ENCODE results near the gene ZBP1. TPM values are rescaled to one million over a fixed set of nuclear protein-coding genes. Genes with fewer than 3 reads are reported as not detected.

Gene ZBP1
- total RNA-seq, 1 donor from 2014 or later: 0.32 TPM

DNA sequence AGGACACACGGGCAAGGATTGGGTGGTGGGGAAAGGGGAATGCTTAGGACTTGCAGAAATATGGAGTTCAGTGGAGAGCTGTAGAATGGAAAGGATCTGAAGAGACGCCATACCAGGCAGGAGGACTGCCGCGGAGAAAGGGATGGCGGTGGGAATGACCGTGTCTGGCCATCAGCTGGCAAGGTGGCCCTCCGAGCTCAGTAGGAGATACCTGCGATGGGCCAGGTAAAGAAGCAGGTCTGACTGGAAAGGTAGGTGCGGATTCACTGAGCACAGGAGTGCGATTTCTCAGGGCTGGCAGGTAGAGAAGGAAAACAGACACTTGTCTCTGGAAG lies 33.3 kb downstream of the ZBP1 start:
- Mint-ChIP-seq H3K4me1 (ENCODE audit: low read depth) (no peaks in the 10 kb centered on the region), H3K27me3 (ENCODE audit: low read depth) (peaks cover 15% of the 10 kb centered on the region), H3K36me3 (ENCODE audit: low read depth) (no peaks in the 10 kb centered on the region), H3K4me3 (ENCODE audit: low read depth) (no peak overlapping the region), H3K9me3 (no peaks in the 10 kb centered on the region), H3K27ac (no peak overlapping the region)
- intact Hi-C loops (cut with micrococcal nuclease): no loop called here
- no peak for DNase-seq (ENCODE audit: low spot score)

GRCh38 chr20:57586370-57586793 lies 33.8 kb downstream of the ZBP1 start:
- H3K4me1 Mint-ChIP-seq (ENCODE audit: low read depth): no peaks in the 10 kb centered on the region
- no peak overlapping the region for H3K4me3 Mint-ChIP-seq (ENCODE audit: low read depth)
- no peaks in the 10 kb centered on the region for H3K9me3 Mint-ChIP-seq
- H3K36me3 Mint-ChIP-seq (ENCODE audit: low read depth): no peaks in the 10 kb centered on the region
- intact Hi-C loops (cut with micrococcal nuclease): no loop called here
- no peak for DNase-seq (ENCODE audit: low spot score)
- H3K27ac Mint-ChIP-seq: no peak overlapping the region
- peaks cover 18% of the 10 kb centered on the region for H3K27me3 Mint-ChIP-seq (ENCODE audit: low read depth)

DNA sequence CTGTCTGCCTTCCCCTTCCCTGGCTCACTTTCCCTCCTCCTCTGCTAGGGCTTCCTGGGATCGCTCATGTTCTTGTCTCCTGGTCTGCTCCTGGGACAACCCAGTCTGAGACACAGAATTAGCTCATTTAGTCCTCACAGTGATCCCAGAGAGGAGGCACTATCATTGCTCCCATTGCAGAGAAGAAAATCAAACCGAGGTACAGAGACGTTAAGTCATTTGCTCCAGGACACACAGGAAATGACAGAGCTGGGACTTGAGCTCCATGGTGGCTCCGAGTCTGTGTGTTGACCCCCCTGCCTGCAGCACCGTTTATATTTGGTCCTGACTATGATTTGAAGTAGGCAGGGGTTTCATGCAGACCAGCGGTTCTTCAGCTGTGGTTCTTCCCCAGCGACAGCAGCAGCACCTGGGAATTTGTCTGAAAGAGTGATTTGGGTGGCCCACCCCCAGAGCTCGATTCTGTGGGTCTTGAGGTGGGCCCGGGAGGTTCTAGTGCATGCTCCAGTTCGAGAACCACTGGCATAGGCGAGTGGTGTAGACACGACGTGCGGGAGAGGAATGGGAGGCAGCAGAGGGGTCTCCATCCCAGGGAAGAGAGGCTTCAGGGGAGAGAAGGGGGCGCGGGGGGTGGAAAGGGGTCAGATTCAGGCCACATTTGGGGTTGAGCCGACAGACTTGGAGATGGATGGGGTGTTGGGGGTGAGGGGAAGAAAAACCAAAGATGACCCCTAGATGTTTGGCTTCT lies 34.6 kb downstream of the ZBP1 start:
- H3K27me3 Mint-ChIP-seq (ENCODE audit: low read depth): peaks cover 24% of the 10 kb centered on the region
- no peak for DNase-seq (ENCODE audit: low spot score)
- no peak overlapping the region for H3K27ac Mint-ChIP-seq
- no peaks in the 10 kb centered on the region for H3K4me1 Mint-ChIP-seq (ENCODE audit: low read depth)
- no peaks in the 10 kb centered on the region for H3K36me3 Mint-ChIP-seq (ENCODE audit: low read depth)
- intact Hi-C loops (cut with micrococcal nuclease): no loop called here
- no peaks in the 10 kb centered on the region for H3K9me3 Mint-ChIP-seq
- no peak overlapping the region for H3K4me3 Mint-ChIP-seq (ENCODE audit: low read depth)

DNA sequence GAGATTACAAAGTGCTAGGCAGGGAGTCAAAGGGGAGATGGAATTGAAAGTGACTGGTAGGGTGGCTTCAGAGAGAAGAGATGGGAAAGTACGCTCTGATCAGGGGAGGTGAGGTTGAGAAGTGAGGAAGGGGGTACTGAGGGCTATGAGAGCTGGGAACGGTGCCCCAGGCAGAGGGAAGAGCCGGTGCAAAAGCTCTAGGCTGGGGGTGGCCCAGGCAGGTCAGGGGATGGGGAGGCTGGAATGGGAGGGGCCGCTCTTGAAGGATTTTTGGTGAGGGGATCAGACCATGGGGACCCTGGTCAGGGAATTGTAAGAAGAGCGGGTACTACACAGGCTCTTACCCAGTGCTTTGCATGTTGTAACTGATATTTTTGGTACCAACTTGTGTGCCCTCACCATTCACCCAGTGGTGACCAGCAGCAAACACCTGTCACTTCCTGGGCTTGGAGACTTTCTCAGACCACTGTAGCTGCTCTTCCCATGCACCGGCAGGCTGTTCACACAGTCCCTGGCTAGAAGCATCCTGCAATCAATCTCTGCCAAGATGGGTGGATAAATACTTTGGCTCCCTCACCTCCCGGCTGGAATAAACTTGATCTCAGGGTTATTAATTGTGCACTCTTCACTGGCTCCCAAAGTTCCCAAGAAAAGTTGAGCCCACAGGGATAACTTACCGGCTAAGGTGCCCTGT lies 35.3 kb downstream of the ZBP1 start:
- Mint-ChIP-seq H3K27ac (no peak overlapping the region), H3K27me3 (ENCODE audit: low read depth) (peaks cover 31% of the 10 kb centered on the region), H3K9me3 (no peaks in the 10 kb centered on the region), H3K36me3 (ENCODE audit: low read depth) (no peaks in the 10 kb centered on the region), H3K4me1 (ENCODE audit: low read depth) (no peaks in the 10 kb centered on the region), H3K4me3 (ENCODE audit: low read depth) (no peak overlapping the region)
- intact Hi-C loops (cut with micrococcal nuclease): no loop called here
- no peak for DNase-seq (ENCODE audit: low spot score)

- Mint-ChIP-seq H3K27me3 (ENCODE audit: low read depth) (peaks cover 36% of the 10 kb centered on the region), H3K4me1 (ENCODE audit: low read depth) (no peaks in the 10 kb centered on the region), H3K9me3 (no peaks in the 10 kb centered on the region), H3K4me3 (ENCODE audit: low read depth) (no peak overlapping the region), H3K36me3 (ENCODE audit: low read depth) (no peaks in the 10 kb centered on the region), H3K27ac (no peak overlapping the region)
- no peak for DNase-seq (ENCODE audit: low spot score)
- intact Hi-C loops (cut with micrococcal nuclease): no loop called here
Observed at GRCh38 chr20:57583289-57584257, 36.7 kb downstream of the ZBP1 start.

DNA sequence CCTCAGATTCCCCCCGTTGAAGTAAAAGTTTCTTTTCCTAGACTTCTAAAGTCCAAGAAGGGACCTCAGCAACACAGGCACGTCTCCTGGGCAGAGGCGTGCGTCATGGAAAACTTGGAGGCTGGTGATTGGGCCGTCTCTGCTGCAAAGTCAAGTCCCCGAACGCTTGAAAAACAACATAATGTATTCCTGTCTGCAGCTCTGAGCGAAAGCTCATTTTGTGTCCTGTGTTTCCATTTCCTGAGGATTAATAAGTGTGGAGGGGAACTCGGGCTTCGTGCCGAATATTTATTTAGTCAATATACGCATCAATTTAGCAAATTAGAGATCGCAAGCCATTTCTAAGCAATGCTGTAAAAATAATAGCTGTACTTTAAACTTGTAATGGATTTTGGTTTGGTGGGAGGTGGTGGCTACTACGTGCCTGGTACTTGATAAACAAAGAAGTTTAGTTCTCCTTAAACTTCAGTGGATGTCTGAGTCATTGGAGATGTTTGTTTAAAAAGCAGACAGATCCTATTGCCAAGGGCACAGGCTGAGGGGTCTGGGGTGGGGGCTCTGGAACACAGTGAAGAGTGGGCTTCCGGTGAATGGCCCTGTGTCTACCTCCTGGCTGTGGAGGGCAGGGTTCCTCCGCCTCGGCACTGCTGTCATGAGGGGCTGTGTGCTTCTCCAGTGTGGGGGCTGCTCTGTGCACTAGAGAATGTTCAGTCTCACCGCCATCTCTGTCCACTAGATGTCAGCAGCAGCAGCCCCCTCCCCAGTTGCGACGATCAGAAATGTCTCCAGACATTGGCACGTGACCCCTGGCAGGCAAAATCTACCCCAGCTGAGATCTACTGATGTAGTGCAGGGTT lies 37.6 kb downstream of the ZBP1 start:
- intact Hi-C loops (cut with micrococcal nuclease): no loop called here
- H3K27ac Mint-ChIP-seq: no peak overlapping the region
- H3K36me3 Mint-ChIP-seq (ENCODE audit: low read depth): no peaks in the 10 kb centered on the region
- H3K4me3 Mint-ChIP-seq (ENCODE audit: low read depth): no peak overlapping the region
- peaks cover 36% of the 10 kb centered on the region for H3K27me3 Mint-ChIP-seq (ENCODE audit: low read depth)
- no peak for DNase-seq (ENCODE audit: low spot score)
- no peaks in the 10 kb centered on the region for H3K9me3 Mint-ChIP-seq
- no peaks in the 10 kb centered on the region for H3K4me1 Mint-ChIP-seq (ENCODE audit: low read depth)

GRCh38 chr20:57582029-57582378 lies 38.2 kb downstream of the ZBP1 start:
- H3K27ac Mint-ChIP-seq: no peak overlapping the region
- DNase-seq (ENCODE audit: low spot score): no peak
- no peak overlapping the region for H3K4me3 Mint-ChIP-seq (ENCODE audit: low read depth)
- peaks cover 36% of the 10 kb centered on the region for H3K27me3 Mint-ChIP-seq (ENCODE audit: low read depth)
- H3K9me3 Mint-ChIP-seq: no peaks in the 10 kb centered on the region
- no peaks in the 10 kb centered on the region for H3K36me3 Mint-ChIP-seq (ENCODE audit: low read depth)
- intact Hi-C loops (cut with micrococcal nuclease): no loop called here
- no peaks in the 10 kb centered on the region for H3K4me1 Mint-ChIP-seq (ENCODE audit: low read depth)

DNA sequence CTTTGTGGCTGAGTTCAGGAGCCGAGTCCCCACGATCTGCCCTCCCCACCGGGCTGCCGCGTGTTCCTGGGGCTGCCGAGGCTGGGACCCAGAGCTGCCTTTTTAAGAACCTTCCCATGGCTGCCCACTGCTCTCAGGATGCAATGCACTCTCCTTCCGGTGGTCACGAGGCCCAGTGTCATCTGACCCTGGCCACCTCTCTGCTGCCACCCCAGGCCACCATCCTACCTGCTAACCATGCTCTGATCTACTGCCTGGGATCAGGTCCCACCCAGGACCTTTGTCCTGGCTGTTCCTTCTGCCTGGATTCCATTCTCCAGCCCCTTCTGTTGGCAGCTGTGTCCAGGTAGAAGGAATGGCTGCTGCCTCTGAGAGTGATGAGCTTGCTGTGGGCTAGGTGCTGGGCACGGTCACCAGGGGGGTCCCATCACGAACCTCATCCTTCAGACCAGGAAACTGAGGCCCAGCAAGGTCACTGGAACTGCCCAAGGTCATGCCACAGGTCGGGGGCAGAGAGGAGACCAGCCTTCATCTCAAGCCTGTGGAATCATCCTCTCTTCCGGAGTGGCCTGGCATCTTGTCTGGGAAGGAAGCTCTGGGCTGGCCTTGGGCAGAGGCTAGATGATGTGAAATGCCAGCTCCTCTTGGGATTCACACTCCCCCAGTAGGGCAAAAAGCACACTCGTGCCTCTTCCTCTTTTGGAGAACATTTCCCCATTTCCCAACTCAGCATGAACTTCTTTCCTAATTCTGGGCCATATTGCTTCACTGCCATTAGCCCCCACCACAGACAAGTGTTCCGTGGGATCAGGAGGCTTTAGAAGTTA lies 38.8 kb downstream of the ZBP1 start:
- H3K4me1 Mint-ChIP-seq (ENCODE audit: low read depth): no peaks in the 10 kb centered on the region
- H3K4me3 Mint-ChIP-seq (ENCODE audit: low read depth): no peak overlapping the region
- no peak overlapping the region for H3K27ac Mint-ChIP-seq
- intact Hi-C loops (cut with micrococcal nuclease): no loop called here
- no peaks in the 10 kb centered on the region for H3K9me3 Mint-ChIP-seq
- DNase-seq (ENCODE audit: low spot score): no peak
- peaks cover 36% of the 10 kb centered on the region for H3K27me3 Mint-ChIP-seq (ENCODE audit: low read depth)
- no peaks in the 10 kb centered on the region for H3K36me3 Mint-ChIP-seq (ENCODE audit: low read depth)

DNA sequence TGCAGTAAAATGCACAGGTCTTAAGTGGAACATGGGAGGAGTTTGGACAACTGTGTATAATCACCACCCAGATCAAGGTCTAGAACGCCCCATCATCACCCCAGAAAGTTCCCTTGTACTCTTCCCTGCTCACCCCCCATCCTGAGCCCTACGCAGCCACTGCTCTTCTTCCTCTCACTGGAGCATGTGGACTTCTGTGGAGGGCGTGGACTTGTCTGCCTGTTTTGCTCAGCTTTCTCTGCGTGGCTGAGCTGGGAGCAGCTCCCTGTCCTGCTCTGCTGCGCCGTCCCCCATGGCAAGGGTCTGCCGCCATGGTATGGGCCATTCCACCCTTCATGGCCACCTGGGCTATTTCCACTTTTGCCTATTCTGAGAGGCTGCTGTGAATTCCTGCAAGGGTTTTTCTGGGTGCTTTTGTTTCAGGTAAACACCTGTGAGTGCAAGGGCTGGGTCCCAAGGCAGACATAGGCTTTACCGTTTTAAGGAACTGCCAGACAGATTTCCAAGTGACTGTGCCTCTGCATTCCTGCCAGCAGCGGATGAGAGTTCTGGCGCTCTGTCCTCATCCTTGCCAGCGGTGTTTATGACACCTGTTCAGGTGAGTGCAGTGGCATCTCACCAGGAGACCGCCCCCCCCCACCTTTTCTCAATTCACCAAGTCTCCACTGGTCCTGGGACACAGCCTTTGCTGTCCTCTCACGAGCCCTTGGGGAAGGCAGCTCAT lies 39.6 kb downstream of the ZBP1 start:
- Mint-ChIP-seq H3K36me3 (ENCODE audit: low read depth) (no peaks in the 10 kb centered on the region), H3K27me3 (ENCODE audit: low read depth) (peaks cover 36% of the 10 kb centered on the region), H3K4me1 (ENCODE audit: low read depth) (no peaks in the 10 kb centered on the region), H3K9me3 (no peaks in the 10 kb centered on the region), H3K4me3 (ENCODE audit: low read depth) (no peak overlapping the region), H3K27ac (no peak overlapping the region)
- intact Hi-C loops (cut with micrococcal nuclease): no loop called here
- DNase-seq (ENCODE audit: low spot score): no peak

GRCh38 chr20:57579898-57580447 lies 40.3 kb downstream of the ZBP1 start:
- no peaks in the 10 kb centered on the region for H3K4me1 Mint-ChIP-seq (ENCODE audit: low read depth)
- no peak overlapping the region for H3K27ac Mint-ChIP-seq
- DNase-seq (ENCODE audit: low spot score): no peak
- no peak overlapping the region for H3K4me3 Mint-ChIP-seq (ENCODE audit: low read depth)
- intact Hi-C loops (cut with micrococcal nuclease): no loop called here
- H3K27me3 Mint-ChIP-seq (ENCODE audit: low read depth): peaks cover 33% of the 10 kb centered on the region
- H3K9me3 Mint-ChIP-seq: no peaks in the 10 kb centered on the region
- no peaks in the 10 kb centered on the region for H3K36me3 Mint-ChIP-seq (ENCODE audit: low read depth)

DNA sequence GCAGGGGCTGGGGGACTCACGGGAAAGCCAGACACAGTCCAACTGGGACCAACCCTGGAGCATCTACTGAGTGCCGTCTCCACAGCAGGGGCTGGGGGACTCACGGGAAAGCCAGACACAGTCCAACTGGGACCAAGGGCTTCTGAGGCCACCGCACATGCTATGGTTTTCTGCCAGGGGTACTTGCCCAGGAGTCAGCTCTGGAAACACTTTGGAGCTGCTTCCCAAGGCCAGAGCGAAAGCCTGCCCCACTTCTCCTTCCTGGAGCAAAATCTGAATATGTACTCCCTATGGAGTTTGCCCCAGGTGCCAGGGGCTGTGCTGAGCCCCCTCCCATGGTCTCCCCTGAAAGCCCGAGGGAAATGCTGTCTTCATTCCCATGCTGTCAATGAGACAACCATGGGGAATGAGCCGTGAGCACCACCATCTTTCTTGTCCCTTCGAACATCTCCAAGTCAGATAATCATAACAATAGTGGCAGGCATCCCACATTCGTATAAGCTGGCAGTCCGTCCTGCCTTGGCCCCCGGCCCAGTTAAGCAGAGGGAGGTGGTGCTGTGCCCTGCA lies 40.8 kb downstream of the ZBP1 start:
- no peak for DNase-seq (ENCODE audit: low spot score)
- Mint-ChIP-seq H3K4me1 (ENCODE audit: low read depth) (no peaks in the 10 kb centered on the region), H3K4me3 (ENCODE audit: low read depth) (no peak overlapping the region), H3K36me3 (ENCODE audit: low read depth) (no peaks in the 10 kb centered on the region), H3K27me3 (ENCODE audit: low read depth) (peaks cover 29% of the 10 kb centered on the region), H3K27ac (no peak overlapping the region), H3K9me3 (no peaks in the 10 kb centered on the region)
- intact Hi-C loops (cut with micrococcal nuclease): no loop called here
